ENCODE data around the gene DDRGK1. TPM values are rescaled to one million over a fixed set of nuclear protein-coding genes. Genes with fewer than 3 reads are reported as not detected.

Gene DDRGK1
- total RNA-seq, 4 donors from 2014 or later, result 76.7 to 117 (median 89.9) TPM

DNA sequence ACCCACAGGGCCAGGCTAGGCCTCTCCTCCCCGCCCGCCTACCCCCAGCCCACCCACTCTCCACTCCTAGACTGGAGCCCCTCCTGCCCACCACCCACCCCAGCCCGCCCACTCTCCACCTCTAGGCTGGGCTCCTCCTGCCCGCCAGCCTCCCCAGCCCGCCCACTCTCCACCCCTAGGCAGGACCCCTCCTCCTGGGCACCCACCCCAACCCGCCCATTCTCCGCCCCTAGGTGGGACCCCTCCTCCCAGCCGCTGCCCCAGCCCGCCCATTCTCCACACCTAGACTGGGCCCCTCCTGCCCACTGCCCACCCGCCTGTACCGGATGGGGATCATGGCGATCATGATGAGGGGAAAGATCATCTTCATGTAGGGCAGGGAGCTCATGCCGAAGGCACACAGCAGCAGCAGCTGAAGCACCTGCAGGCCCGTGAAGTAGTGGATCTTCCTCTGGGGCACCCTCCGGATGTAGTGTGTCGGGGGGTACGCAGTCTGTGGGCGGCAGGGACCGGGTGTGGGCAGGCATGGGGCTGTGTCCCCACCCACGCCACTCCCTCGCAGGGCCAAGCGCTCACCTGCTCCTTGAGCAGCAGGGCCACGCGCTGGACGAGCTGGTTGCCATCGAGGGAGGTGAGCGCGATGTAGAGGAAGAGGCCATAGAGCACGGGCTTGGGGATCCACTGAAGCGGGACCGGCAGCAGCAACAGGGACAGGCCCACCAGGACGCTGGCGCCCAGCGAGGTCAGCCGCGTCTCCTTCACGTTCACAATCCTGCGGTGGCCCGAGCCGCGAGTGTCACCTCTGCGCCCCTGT lies 23.7 kb upstream of the DDRGK1 start:
- H3K4me3 ChIP-seq, result no peak overlapping the region
- no peaks in the 10 kb centered on the region for H3K4me1 ChIP-seq
- H3K36me3 ChIP-seq, result peaks cover 0 to 37% (median 0%) of the 10 kb centered on the region in 3 donors
- 77 to 84% methylated on average over 37 to 39 of the region's 42 CpGs for WGBS, 2 donors
- H3K27me3 ChIP-seq, result no peaks in the 10 kb centered on the region
- no peaks in the 10 kb centered on the region for H3K9me3 ChIP-seq
- no peak overlapping the region for H3K27ac ChIP-seq
- TF ChIP-seq, protein P1, sequence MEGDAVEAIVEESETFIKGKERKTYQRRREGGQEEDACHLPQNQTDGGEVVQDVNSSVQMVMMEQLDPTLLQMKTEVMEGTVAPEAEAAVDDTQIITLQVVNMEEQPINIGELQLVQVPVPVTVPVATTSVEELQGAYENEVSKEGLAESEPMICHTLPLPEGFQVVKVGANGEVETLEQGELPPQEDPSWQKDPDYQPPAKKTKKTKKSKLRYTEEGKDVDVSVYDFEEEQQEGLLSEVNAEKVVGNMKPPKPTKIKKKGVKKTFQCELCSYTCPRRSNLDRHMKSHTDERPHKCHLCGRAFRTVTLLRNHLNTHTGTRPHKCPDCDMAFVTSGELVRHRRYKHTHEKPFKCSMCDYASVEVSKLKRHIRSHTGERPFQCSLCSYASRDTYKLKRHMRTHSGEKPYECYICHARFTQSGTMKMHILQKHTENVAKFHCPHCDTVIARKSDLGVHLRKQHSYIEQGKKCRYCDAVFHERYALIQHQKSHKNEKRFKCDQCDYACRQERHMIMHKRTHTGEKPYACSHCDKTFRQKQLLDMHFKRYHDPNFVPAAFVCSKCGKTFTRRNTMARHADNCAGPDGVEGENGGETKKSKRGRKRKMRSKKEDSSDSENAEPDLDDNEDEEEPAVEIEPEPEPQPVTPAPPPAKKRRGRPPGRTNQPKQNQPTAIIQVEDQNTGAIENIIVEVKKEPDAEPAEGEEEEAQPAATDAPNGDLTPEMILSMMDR (IDR thresholded peaks at IDR 0.05), result no peak
- TF ChIP-seq POLR2A (IDR thresholded peaks at IDR 0.05), result no peak
- no peak for TF ChIP-seq EP300 (IDR thresholded peaks at IDR 0.05)
- DNase-seq (ENCODE audit: low spot score in 2 of 2), result no peak

DNA sequence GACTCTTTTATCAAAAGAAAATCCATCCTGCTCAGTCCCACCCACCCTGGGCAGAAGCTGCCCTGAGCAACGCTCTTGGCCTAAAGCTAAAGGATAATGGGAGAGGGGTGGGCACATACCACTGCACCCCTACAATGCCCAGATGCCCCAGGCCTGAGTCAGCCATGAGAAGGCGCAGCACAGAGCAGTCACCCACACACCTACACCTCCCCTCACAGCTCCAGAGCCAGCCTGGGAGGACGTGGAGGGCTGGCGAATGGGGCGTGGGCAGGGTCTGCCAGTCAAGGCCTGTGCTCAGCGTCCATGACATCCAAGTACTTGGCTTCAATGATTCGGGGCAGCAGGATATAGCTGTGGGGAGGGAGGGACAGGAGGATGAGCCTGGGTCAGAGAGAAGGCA lies 23.0 kb upstream of the DDRGK1 start:
- Histone ChIP-seq H3K4me3 (no peak overlapping the region), H3K27ac (no peak overlapping the region), H3K36me3 (peaks cover 0 to 43% (median 0%) of the 10 kb centered on the region in 3 donors), H3K27me3 (no peaks in the 10 kb centered on the region), H3K9me3 (no peaks in the 10 kb centered on the region), H3K4me1 (no peaks in the 10 kb centered on the region)
- DNase-seq (ENCODE audit: low spot score in 2 of 2), result no peak
- WGBS, 2 donors, result 58 to 68% methylated on average over 7 of the region's 7 CpGs
- TF ChIP-seq, protein P1 (IDR thresholded peaks at IDR 0.05), result no peak
- TF ChIP-seq POLR2A (IDR thresholded peaks at IDR 0.05), result no peak
- no peak for TF ChIP-seq EP300 (IDR thresholded peaks at IDR 0.05)

DNA sequence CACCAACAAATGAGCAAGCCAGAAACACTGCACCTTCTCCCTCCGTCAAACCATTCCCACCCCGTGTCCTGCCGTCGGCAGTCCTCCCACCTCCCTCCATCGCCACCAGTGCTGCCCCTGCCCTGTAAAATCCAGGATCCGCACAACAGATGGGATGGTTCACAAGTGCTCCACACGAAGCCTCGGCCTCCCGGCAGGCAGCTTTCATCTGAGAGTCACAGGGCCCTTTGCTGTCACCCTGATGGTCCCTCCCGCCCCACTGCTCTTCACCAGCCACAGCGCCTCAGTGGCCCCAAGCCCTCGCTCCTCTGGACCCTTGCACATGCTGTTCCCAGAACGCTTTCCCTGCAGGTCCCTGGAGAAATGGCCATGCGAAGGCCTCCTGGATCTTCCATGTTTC lies 22.4 kb upstream of the DDRGK1 start:
- WGBS, 2 donors, result 93% methylated on average over 14 of the region's 14 CpGs
- H3K27ac ChIP-seq, result no peak overlapping the region
- no peak for DNase-seq (ENCODE audit: low spot score in 2 of 2)
- no peaks in the 10 kb centered on the region for H3K9me3 ChIP-seq
- TF ChIP-seq, protein P1 (IDR thresholded peaks at IDR 0.05), result no peak
- no peak for TF ChIP-seq EP300 (IDR thresholded peaks at IDR 0.05)
- no peak for TF ChIP-seq POLR2A (IDR thresholded peaks at IDR 0.05)
- H3K27me3 ChIP-seq, result no peaks in the 10 kb centered on the region
- H3K36me3 ChIP-seq, result peaks cover 0 to 50% (median 0%) of the 10 kb centered on the region in 3 donors
- no peaks in the 10 kb centered on the region for H3K4me1 ChIP-seq
- H3K4me3 ChIP-seq, result no peak overlapping the region

DNA sequence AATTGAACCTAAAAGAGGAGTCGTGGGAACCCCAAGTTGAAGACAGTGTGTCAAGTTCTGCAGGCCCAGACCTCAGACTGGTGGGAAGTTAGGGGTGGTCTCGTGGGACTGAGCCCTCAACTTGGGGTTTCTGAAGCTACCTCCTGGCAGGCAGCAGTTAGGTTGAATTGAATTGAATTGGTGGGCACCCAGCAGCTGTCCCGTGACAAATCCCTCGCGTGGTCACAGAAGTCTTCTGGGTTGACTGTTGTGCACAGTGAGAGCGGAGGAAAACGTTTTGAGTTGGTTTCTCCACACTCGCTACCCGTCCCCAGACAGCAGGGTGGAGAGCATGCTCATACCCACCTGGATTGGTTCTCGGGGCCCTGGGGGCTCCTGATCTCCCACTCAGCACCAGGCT lies 21.6 kb upstream of the DDRGK1 start:
- H3K4me1 ChIP-seq, result no peaks in the 10 kb centered on the region
- peaks cover 0 to 57% (median 0%) of the 10 kb centered on the region in 3 donors for H3K36me3 ChIP-seq
- TF ChIP-seq POLR2A (IDR thresholded peaks at IDR 0.05) (no peak), EP300 (IDR thresholded peaks at IDR 0.05) (no peak)
- TF ChIP-seq, protein P1 (IDR thresholded peaks at IDR 0.05), result no peak
- H3K27ac ChIP-seq, result no peak overlapping the region
- H3K4me3 ChIP-seq, result no peak overlapping the region
- H3K27me3 ChIP-seq, result no peaks in the 10 kb centered on the region
- no peak for DNase-seq (ENCODE audit: low spot score in 2 of 2)
- no peaks in the 10 kb centered on the region for H3K9me3 ChIP-seq
- 88% methylated on average over 10 of the region's 10 CpGs for WGBS, 2 donors

DNA sequence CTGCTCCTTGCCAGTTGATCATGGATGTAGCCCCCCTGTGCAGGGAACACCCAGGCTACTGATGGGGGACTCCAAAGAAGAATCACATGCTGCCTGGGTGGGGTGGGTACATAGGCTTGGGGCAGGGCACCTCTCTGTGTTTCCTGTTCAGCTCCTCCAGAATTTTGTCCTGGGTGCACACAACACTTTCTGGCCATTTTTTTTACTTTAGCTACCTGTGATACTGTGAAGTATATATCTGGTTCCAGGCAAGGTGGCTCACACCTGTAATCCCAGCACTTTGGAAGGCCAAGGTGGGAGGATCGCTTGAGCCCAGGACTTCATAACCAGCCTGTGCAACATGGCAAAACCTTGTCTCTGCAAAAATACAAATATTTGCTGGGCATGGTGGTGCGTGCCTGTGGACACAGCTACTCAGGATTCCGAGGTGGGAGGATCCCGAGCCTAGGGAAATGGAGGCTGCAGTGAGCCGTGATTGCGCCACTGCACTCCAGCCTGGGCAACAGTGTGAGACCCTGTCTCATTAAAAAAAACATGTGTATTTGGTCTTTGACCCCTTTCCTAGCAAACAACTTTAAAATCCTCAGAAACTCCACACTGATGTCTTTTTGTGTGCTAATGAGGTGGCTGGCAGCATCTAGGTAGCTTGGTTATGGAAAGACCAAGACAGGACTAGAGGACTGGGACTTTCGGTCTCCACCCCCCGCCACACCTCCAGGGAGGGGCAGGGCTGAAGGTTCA lies 20.4 kb upstream of the DDRGK1 start:
- 89 to 91% methylated on average over 8 of the region's 8 CpGs for WGBS, 2 donors
- peaks cover 0 to 70% (median 0%) of the 10 kb centered on the region in 3 donors for H3K36me3 ChIP-seq

More for the DNA sequence above, 20.4 kb upstream of the DDRGK1 start:
- TF ChIP-seq EP300 (IDR thresholded peaks at IDR 0.05), result no peak
- TF ChIP-seq, protein P1 (IDR thresholded peaks at IDR 0.05), result no peak
- no peak for TF ChIP-seq POLR2A (IDR thresholded peaks at IDR 0.05)
- no peaks in the 10 kb centered on the region for H3K4me1 ChIP-seq
- H3K27ac ChIP-seq, result no peak overlapping the region
- DNase-seq (ENCODE audit: low spot score in 2 of 2), result no peak
- H3K4me3 ChIP-seq, result no peak overlapping the region
- no peaks in the 10 kb centered on the region for H3K27me3 ChIP-seq
- no peaks in the 10 kb centered on the region for H3K9me3 ChIP-seq

All from tibial nerve (tissue), 4 donors.